Neuronal stem cell (in vitro differentiated cells): ENCODE data around the gene ABHD14A.
A peak's percentile ranks its signal among the peaks of the same experiment; 100 is the strongest.

Experiments
- DNase-seq: peaks from one replicate; pipeline ENCODE4 v3.0.0-alpha.2; 2013; ENCODE audit warnings: low spot score
- H2AFZ ChIP-seq: one replicate; pipeline ENCODE4 v1.6.1; 2013; ENCODE audit warnings: mild to moderate bottlenecking, low read length, inconsistent platforms
- H2AK5ac ChIP-seq: 2 replicates; pipeline ENCODE4 v1.6.1; 2013; ENCODE audit warnings: low read depth, mild to moderate bottlenecking, inconsistent platforms, low read length, moderate library complexity, mixed read lengths
- H2BK120ac ChIP-seq: 2 replicates; pipeline ENCODE4 v1.6.1; 2013; ENCODE audit warnings: low read depth, mild to moderate bottlenecking, inconsistent platforms, low read length, moderate library complexity, mixed read lengths
- H2BK12ac ChIP-seq: one replicate; pipeline ENCODE4 v1.6.1; 2013; ENCODE audit warnings: low read length, inconsistent platforms
- H2BK15ac ChIP-seq: 2 replicates; pipeline ENCODE4 v1.6.1; 2013; ENCODE audit warnings: mild to moderate bottlenecking, low read length, inconsistent platforms, mixed read lengths
- H2BK5ac ChIP-seq: one replicate; pipeline ENCODE4 v1.6.1; 2013; ENCODE audit warnings: inconsistent platforms, mild to moderate bottlenecking, low read length, moderate library complexity
- H3K14ac ChIP-seq: one replicate; pipeline ENCODE4 v1.6.1; 2013; ENCODE audit warnings: low read length, inconsistent platforms
- H3K18ac ChIP-seq: 2 replicates; pipeline ENCODE4 v1.6.1; 2013; ENCODE audit warnings: low read length, inconsistent platforms
- H3K23ac ChIP-seq: 2 replicates; pipeline ENCODE4 v1.6.1; 2013; ENCODE audit warnings: low read depth, mild to moderate bottlenecking, mixed read lengths, low read length, inconsistent platforms; ENCODE audit not compliant: poor library complexity
- H3K27ac ChIP-seq: replicated peaks from 3 replicates; pipeline ENCODE4 v1.5.1; 2013; ENCODE audit warnings: low read length, inconsistent platforms
- H3K27me3 ChIP-seq, 3 experiments: 2 replicates each; pipeline ENCODE4 v1.6.1; 2013; ENCODE audit warnings: low read length in 3 of 3, mild to moderate bottlenecking in 2 of 3, inconsistent platforms in 1 of 3, low read depth in 1 of 3, mixed read lengths in 1 of 3, moderate library complexity in 1 of 3; ENCODE audit not compliant: control insufficient read depth in 3 of 3, insufficient read depth in 3 of 3
- H3K36me3 ChIP-seq, 2 donors: replicated peaks in 1 of 2; 2 replicates each; pipeline ENCODE4 v1.6.1; 2013; ENCODE audit warnings: low read length in 2 of 2; ENCODE audit not compliant: control insufficient read depth in 2 of 2, insufficient read depth in 2 of 2
- H3K4ac ChIP-seq: 2 replicates; pipeline ENCODE4 v1.6.1; 2013; ENCODE audit warnings: inconsistent platforms, mild to moderate bottlenecking, low read length, moderate library complexity
- H3K4me1 ChIP-seq, 2 donors: 1 replicate in 1 of 2; 2 replicates in 1 of 2; pipeline ENCODE4 v1.6.1; 2013; ENCODE audit warnings: low read length in 2 of 2, low read depth in 1 of 2; ENCODE audit not compliant: control insufficient read depth in 2 of 2, insufficient read depth in 1 of 2
- H3K4me2 ChIP-seq: one replicate; pipeline ENCODE4 v1.6.1; 2013; ENCODE audit warnings: mild to moderate bottlenecking, low read length, inconsistent platforms; ENCODE audit not compliant: insufficient read depth, poor library complexity, severe bottlenecking
- H3K4me3 ChIP-seq, 2 donors: 2 replicates each; pipeline ENCODE4 v1.5.1; 2013; ENCODE audit warnings: low read length in 2 of 2, mild to moderate bottlenecking in 2 of 2, inconsistent platforms in 1 of 2, moderate library complexity in 1 of 2
- H3K79me1 ChIP-seq: one replicate; pipeline ENCODE4 v1.6.1; 2013; ENCODE audit warnings: low read depth, mild to moderate bottlenecking, inconsistent platforms, low read length, moderate library complexity
- H3K9ac ChIP-seq: one replicate; pipeline ENCODE4 v1.6.1; 2013; ENCODE audit warnings: mild to moderate bottlenecking, low read depth, low read length, inconsistent platforms; ENCODE audit not compliant: poor library complexity
- H3K9me3 ChIP-seq, 2 donors: replicated peaks in 1 of 2; 2 replicates each; pipeline versions ENCODE3 to v1.6.1; 2013; ENCODE audit warnings: low read length in 2 of 2, mild to moderate bottlenecking in 2 of 2, inconsistent platforms in 1 of 2, low read depth in 1 of 2, mixed read lengths in 1 of 2, moderate library complexity in 1 of 2; ENCODE audit not compliant: control insufficient read depth in 2 of 2, insufficient read depth in 1 of 2
- H4K8ac ChIP-seq: one replicate; pipeline ENCODE4 v1.6.1; 2013; ENCODE audit warnings: low read depth, mild to moderate bottlenecking, inconsistent platforms, low read length, moderate library complexity
- H4K91ac ChIP-seq: one replicate; pipeline ENCODE4 v1.6.1; 2013; ENCODE audit warnings: low read length, low read depth, mild to moderate bottlenecking, inconsistent platforms; ENCODE audit not compliant: poor library complexity
- WGBS, 2 donors: extraction: QIAGEN DNeasy Blood & Tissue Kit; methylation state at CpG; one replicate each; pipeline ENCODE4 v1.1.7; 2013; ENCODE audit warnings: missing lambda C conversion rate in 2 of 2, mixed read lengths in 1 of 2; ENCODE audit not compliant: insufficient read length in 2 of 2, insufficient replicate concordance in 1 of 2; ENCODE audit errors: extremely low coverage in 2 of 2; 5-methylcytosine and 5-hydroxymethylcytosine counted together

The ABHD14A gene

GRCh38 chr3:51954713-51955112 is 20.2 kb upstream of the ABHD14A start:
- peaks cover 0 to 24% (median 11%) of the 10 kb centered on the region in 3 experiments for H3K27me3 ChIP-seq
- H2BK5ac ChIP-seq, result no peak overlapping the region
- no peak overlapping the region for H2BK12ac ChIP-seq
- no peak for DNase-seq
- H3K9me3 ChIP-seq, result peaks cover 0 to 8% of the 10 kb centered on the region in 2 donors
- H3K9ac ChIP-seq, result no peak overlapping the region
- peaks cover 2% of the 10 kb centered on the region for H3K79me1 ChIP-seq
- H3K27ac ChIP-seq, result no peak overlapping the region
- H3K36me3 ChIP-seq, result peaks cover 16 to 31% of the 10 kb centered on the region in 2 donors
- no CpG with 5 or more reads among the region's 1 CpG for WGBS, 2 donors
- H2BK120ac ChIP-seq, result no peak overlapping the region
- H2AFZ ChIP-seq, result no peak overlapping the region
- peak overlapping the region; percentile 97 for H2BK15ac ChIP-seq
- H3K18ac ChIP-seq, result no peak overlapping the region
- no peak overlapping the region for H4K8ac ChIP-seq
- peaks cover 7 to 18% of the 10 kb centered on the region in 2 donors for H3K4me1 ChIP-seq
- no peak overlapping the region for H3K4ac ChIP-seq
- no peak overlapping the region for H3K4me3 ChIP-seq
- H3K4me2 ChIP-seq, result no peak overlapping the region
- no peak overlapping the region for H3K23ac ChIP-seq
- no peak overlapping the region for H4K91ac ChIP-seq
- no peak overlapping the region for H3K14ac ChIP-seq
- peak overlapping the region; percentile 28 for H2AK5ac ChIP-seq

GRCh38 chr3:51955175-51955892 is 19.5 kb upstream of the ABHD14A start, which contains the start of gene GPR62:
Gene GPR62 (plus strand): TSS chr3:51955381. CDS start chr3:51955653, 272 bp downstream.
- H4K8ac ChIP-seq, result peak within 1 kb of the TSS; percentile 94
- peak within 1 kb of the TSS; percentile 58 for H2BK5ac ChIP-seq
- H3K14ac ChIP-seq, result peak within 1 kb of the TSS; percentile 64
- H3K36me3 ChIP-seq, result peaks cover 18 to 37% of the 10 kb centered on the region in 2 donors
- H3K4ac ChIP-seq, result peak within 1 kb of the TSS; percentile 46
- H3K4me3 ChIP-seq, result peak within 1 kb of the TSS in 1 of 2 donors; percentile 73
- H3K79me1 ChIP-seq, result peaks cover 2% of the 10 kb centered on the region
- no CpG with 5 or more reads among the region's 33 CpGs for WGBS, 2 donors
- H3K27me3 ChIP-seq, result peaks cover 0 to 24% (median 11%) of the 10 kb centered on the region in 3 experiments
- no peak for DNase-seq
- no peak within 1 kb of the TSS for H3K27ac ChIP-seq
- H3K4me2 ChIP-seq, result peak within 1 kb of the TSS; percentile 85
- H2AK5ac ChIP-seq, result peak within 1 kb of the TSS; percentile 85
- H3K18ac ChIP-seq, result peak within 1 kb of the TSS; percentile 97
- peaks cover 0 to 8% of the 10 kb centered on the region in 2 donors for H3K9me3 ChIP-seq
- peak within 1 kb of the TSS; percentile 61 for H4K91ac ChIP-seq
- peak within 1 kb of the TSS; percentile 97 for H2BK15ac ChIP-seq
- H2AFZ ChIP-seq, result no peak within 1 kb of the TSS
- peaks cover 7 to 18% of the 10 kb centered on the region in 2 donors for H3K4me1 ChIP-seq
- peak within 1 kb of the TSS; percentile 98 for H3K23ac ChIP-seq
- peak within 1 kb of the TSS; percentile 94 for H2BK12ac ChIP-seq
- peak within 1 kb of the TSS; percentile 91 for H3K9ac ChIP-seq
- H2BK120ac ChIP-seq, result peak within 1 kb of the TSS; percentile 99

GRCh38 chr3:51955893-51956770 is 18.7 kb upstream of the ABHD14A start:
- no peak overlapping the region for H3K27ac ChIP-seq
- H3K9me3 ChIP-seq, result peaks cover 0 to 8% of the 10 kb centered on the region in 2 donors
- no peak for DNase-seq
- H2AFZ ChIP-seq, result no peak overlapping the region
- peak overlapping the region; percentile 85 for H3K4me2 ChIP-seq
- H2BK120ac ChIP-seq, result peak overlapping the region; percentile 99
- peak overlapping the region; percentile 85 for H2AK5ac ChIP-seq
- peak overlapping the region; percentile 46 for H3K4ac ChIP-seq
- H3K4me1 ChIP-seq, result peaks cover 7 to 18% of the 10 kb centered on the region in 2 donors
- peak overlapping the region; percentile 94 for H2BK12ac ChIP-seq
- peaks cover 2% of the 10 kb centered on the region for H3K79me1 ChIP-seq
- H3K36me3 ChIP-seq, result peaks cover 20 to 44% of the 10 kb centered on the region in 2 donors
- no CpG with 5 or more reads among the region's 97 CpGs for WGBS, 2 donors
- no peak overlapping the region for H4K91ac ChIP-seq
- peak overlapping the region; percentile 98 for H3K23ac ChIP-seq
- H3K4me3 ChIP-seq, result peak overlapping the region in 1 of 2 donors; percentile 73
- peak overlapping the region; percentile 58 for H2BK5ac ChIP-seq
- peak overlapping the region; percentile 97 for H3K18ac ChIP-seq
- peak overlapping the region; percentile 97 for H2BK15ac ChIP-seq
- H3K27me3 ChIP-seq, result peaks cover 0 to 24% (median 11%) of the 10 kb centered on the region in 3 experiments
- peak overlapping the region; percentile 94 for H4K8ac ChIP-seq
- peak overlapping the region; percentile 64 for H3K14ac ChIP-seq
- peak overlapping the region; percentile 91 for H3K9ac ChIP-seq
